Nephron (organoid): ENCODE results near the gene LYVE1.

Source experiments
- H3K27ac Mint-ChIP-seq, 3 experiments: 2 replicates each; pipeline ENCODE4 v1.8.0; 2020; ENCODE audit warnings: mixed read lengths in 3 of 3, mild to moderate bottlenecking in 2 of 3, moderate library complexity in 1 of 3
- H3K27me3 Mint-ChIP-seq: 2 replicates; pipeline ENCODE4 v1.8.0; 2021; ENCODE audit warnings: low read depth, mild to moderate bottlenecking, moderate library complexity, mixed read lengths
- H3K36me3 Mint-ChIP-seq: 2 replicates; pipeline ENCODE4 v1.8.0; 2020; ENCODE audit warnings: low read depth, mixed read lengths
- H3K4me1 Mint-ChIP-seq: 2 replicates; pipeline ENCODE4 v1.8.0; 2020; ENCODE audit warnings: mixed read lengths
- H3K4me3 Mint-ChIP-seq, 3 experiments: 2 replicates each; pipeline ENCODE4 v1.8.0; 2020; ENCODE audit warnings: mild to moderate bottlenecking in 3 of 3, mixed read lengths in 3 of 3, moderate library complexity in 2 of 3
- H3K9me3 Mint-ChIP-seq: 2 replicates; pipeline ENCODE4 v1.8.0; 2020; ENCODE audit warnings: mixed read lengths
- TF ChIP-seq, protein P1 (sequence below), 3 experiments: fragments of 200-600 bp; sonication (generic); IDR thresholded peaks; one replicate each; pipeline ENCODE4 v1.5.0; 2021; ENCODE audit warnings: antibody characterized with exemption in 3 of 3; ENCODE audit not compliant: unreplicated experiment in 3 of 3

The LYVE1 gene

DNA sequence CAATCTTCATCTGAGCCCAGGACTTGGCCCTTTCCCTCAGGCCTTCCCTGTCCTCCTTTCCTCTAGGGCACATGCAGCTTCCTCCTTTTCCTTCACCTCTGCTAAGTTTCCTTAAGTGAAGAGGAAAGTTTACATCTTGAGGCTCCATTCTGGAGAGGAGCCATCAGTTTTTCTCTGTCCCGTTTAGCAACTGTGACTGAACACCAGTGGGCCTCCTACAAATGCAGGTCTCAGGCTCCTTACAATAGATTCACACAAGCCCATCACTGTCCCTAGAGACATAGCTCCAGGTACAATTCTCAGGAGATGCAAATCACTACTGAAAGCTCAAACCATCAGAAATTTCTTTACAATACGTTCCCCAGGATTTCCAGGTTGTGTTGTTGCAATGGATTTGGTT, 23.3 kb upstream of the LYVE1 start:
- peaks cover 20% of the 10 kb centered on the region for H3K36me3 Mint-ChIP-seq

DNA sequence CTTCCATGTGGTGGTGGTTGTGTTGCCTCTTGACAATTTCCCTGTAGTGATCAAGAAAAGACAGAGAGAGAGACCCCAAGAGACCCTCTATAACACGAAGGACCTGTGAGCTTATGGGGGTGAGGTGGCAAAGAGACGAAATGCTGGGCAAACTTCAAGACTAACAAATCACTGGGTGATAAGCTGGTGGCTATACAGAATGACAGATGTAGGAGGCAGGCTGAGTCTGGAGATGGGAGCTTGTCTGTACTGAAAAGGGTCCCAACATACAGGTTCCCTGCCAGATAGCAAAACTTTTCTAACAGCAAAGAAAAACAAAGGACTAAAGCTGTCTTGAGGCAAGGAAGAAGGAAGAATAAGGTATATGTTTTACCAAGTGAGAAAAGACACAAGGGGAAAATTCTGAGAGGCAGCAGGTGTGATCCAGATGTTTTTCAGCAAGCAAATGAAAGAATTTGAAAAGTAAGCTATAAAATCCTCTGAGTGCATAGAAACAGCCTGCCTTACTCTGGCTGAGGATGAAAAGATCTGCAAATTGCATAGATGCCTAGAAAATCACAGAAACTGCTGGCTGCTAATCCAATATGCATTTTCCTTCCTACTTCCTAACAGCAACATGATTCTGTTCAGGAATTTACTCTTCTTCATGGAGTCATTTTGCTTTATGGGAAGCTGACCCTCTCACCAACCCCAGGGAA, 21.9 kb upstream of the LYVE1 start:
- Mint-ChIP-seq H3K36me3 (peaks cover 20% of the 10 kb centered on the region), H3K9me3 (no peaks in the 10 kb centered on the region), H3K27ac (peak overlapping the region; percentile 53 to 62 (median 54)), H3K27me3 (no peaks in the 10 kb centered on the region), H3K4me1 (peaks cover 34% of the 10 kb centered on the region), H3K4me3 (no peak overlapping the region)
- TF ChIP-seq, protein P1, sequence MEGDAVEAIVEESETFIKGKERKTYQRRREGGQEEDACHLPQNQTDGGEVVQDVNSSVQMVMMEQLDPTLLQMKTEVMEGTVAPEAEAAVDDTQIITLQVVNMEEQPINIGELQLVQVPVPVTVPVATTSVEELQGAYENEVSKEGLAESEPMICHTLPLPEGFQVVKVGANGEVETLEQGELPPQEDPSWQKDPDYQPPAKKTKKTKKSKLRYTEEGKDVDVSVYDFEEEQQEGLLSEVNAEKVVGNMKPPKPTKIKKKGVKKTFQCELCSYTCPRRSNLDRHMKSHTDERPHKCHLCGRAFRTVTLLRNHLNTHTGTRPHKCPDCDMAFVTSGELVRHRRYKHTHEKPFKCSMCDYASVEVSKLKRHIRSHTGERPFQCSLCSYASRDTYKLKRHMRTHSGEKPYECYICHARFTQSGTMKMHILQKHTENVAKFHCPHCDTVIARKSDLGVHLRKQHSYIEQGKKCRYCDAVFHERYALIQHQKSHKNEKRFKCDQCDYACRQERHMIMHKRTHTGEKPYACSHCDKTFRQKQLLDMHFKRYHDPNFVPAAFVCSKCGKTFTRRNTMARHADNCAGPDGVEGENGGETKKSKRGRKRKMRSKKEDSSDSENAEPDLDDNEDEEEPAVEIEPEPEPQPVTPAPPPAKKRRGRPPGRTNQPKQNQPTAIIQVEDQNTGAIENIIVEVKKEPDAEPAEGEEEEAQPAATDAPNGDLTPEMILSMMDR (IDR thresholded peaks at IDR 0.05; ENCODE audit: unreplicated experiment in 3 of 3) = no peak

More for the DNA sequence above, 23.3 kb upstream of the LYVE1 start:
- H3K9me3 Mint-ChIP-seq = peaks cover 3% of the 10 kb centered on the region
- TF ChIP-seq, protein P1 (IDR thresholded peaks at IDR 0.05; ENCODE audit: unreplicated experiment in 3 of 3) = no peak
- H3K27me3 Mint-ChIP-seq = no peaks in the 10 kb centered on the region
- no peak overlapping the region for H3K4me3 Mint-ChIP-seq
- H3K27ac Mint-ChIP-seq = peak overlapping the region in 2 of 3 experiments; percentile 31 to 65
- H3K4me1 Mint-ChIP-seq = peaks cover 34% of the 10 kb centered on the region

DNA sequence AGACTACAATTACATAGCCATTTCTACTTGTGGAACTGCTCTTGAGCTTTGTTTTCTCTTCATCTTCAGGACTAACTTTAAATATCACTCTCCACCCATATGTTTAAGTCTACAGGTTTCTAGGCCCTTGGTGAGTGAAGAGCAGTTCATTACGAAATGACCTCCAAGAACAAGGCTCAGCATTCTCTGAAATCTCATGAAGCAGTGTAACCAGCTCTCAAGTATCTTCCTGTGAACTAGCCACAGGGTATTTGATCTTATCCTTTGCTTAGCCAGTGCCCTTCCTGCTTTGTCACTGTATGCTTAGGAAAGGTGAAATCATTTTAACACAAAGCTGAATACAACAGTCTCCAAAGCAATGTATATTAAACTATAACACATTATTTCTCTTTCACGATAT, 20.4 kb upstream of the LYVE1 start:
- no peak overlapping the region for H3K4me3 Mint-ChIP-seq
- peaks cover 20% of the 10 kb centered on the region for H3K36me3 Mint-ChIP-seq
- H3K27me3 Mint-ChIP-seq = no peaks in the 10 kb centered on the region
- no peaks in the 10 kb centered on the region for H3K9me3 Mint-ChIP-seq
- no peak overlapping the region for H3K27ac Mint-ChIP-seq
- peaks cover 48% of the 10 kb centered on the region for H3K4me1 Mint-ChIP-seq
- TF ChIP-seq, protein P1 (IDR thresholded peaks at IDR 0.05; ENCODE audit: unreplicated experiment in 3 of 3) = no peak

DNA sequence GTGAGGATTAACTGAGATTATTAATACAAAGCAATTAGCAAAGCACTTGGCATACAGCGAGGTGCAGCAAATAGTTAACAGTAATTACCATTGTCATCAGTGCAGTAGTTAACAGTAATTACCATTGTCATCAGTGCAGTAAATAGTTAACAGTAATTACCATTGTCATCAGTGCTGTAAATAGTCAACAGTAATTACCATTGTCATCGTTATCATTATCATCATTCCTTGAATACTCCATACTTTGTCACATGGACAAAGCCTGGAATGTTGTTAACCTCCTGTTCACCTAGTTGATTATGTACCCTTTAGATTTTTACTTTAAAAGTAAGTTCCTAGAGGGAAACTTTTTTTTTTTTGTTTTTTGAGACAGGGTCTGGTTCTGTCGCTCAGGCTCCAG, 19.5 kb upstream of the LYVE1 start:
- H3K27ac Mint-ChIP-seq = peak overlapping the region in 1 of 3 experiments; percentile 10
- H3K4me1 Mint-ChIP-seq = peaks cover 57% of the 10 kb centered on the region
- TF ChIP-seq, protein P1 (IDR thresholded peaks at IDR 0.05; ENCODE audit: unreplicated experiment in 3 of 3) = no peak
- H3K36me3 Mint-ChIP-seq = peaks cover 15% of the 10 kb centered on the region
- no peaks in the 10 kb centered on the region for H3K9me3 Mint-ChIP-seq
- H3K27me3 Mint-ChIP-seq = no peaks in the 10 kb centered on the region
- no peak overlapping the region for H3K4me3 Mint-ChIP-seq

DNA sequence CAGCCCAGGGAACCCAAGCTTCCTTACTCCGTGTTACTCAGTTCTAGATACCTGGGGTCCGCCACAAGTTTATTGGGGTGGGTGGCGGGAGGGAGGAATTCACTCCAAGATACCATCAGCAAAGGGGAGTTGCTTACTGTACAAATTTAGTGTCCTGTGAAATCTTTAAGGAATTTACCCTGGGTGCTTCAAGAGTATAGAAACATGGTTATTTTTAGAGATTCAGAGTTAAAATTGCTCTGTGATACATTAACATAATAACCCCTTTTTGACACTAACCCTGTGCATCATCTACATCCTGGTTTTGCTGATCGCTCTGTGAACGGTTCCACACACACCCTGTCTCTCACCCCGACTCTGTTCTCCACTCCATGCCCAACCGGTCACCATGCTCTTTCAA, 18.9 kb upstream of the LYVE1 start:
- peaks cover 60% of the 10 kb centered on the region for H3K4me1 Mint-ChIP-seq

More for the DNA sequence above, 18.9 kb upstream of the LYVE1 start:
- H3K27ac Mint-ChIP-seq = peak overlapping the region in 2 of 3 experiments; percentile 10 to 64
- H3K36me3 Mint-ChIP-seq = peaks cover 15% of the 10 kb centered on the region
- no peak overlapping the region for H3K4me3 Mint-ChIP-seq
- TF ChIP-seq, protein P1 (IDR thresholded peaks at IDR 0.05; ENCODE audit: unreplicated experiment in 3 of 3) = no peak
- H3K9me3 Mint-ChIP-seq = no peaks in the 10 kb centered on the region
- no peaks in the 10 kb centered on the region for H3K27me3 Mint-ChIP-seq
